Keratinocyte (primary cell): Measurements from ENCODE around the gene GOSR1. TPM values are rescaled to one million over a fixed set of nuclear protein-coding genes. Genes with fewer than 3 reads are reported as not detected.

ENCODE experiments used
- DNase-seq: peaks from one replicate; pipeline ENCODE4 v3.0.0-alpha.2; 2011; ENCODE audit warnings: low read depth, missing footprints, low spot score
- FAIRE-seq: peaks from 2 replicates; lab custom pipeline; 2011; peaks lifted over from hg19 to GRCh38; lab: Jason Lieb, UNC
- H2AFZ ChIP-seq: 2 replicates; pipeline ENCODE4 v1.6.0; 2012; ENCODE audit warnings: low read length, control low read depth, inconsistent platforms; ENCODE audit not compliant: control insufficient read depth
- H3K27ac ChIP-seq: 2 replicates; pipeline ENCODE4 v1.5.1; 2011; ENCODE audit warnings: low read length; ENCODE audit not compliant: control insufficient read depth, insufficient read depth
- H3K27me3 ChIP-seq: 3 replicates; pipeline ENCODE4 v1.6.0; 2011; ENCODE audit warnings: low read length; ENCODE audit not compliant: control insufficient read depth, insufficient read depth; ENCODE audit errors: extremely low read depth
- H3K36me3 ChIP-seq, 2 experiments: 2 replicates in 1 of 2; 3 replicates in 1 of 2; pipeline ENCODE4 v1.5.1; 2011; ENCODE audit warnings: low read length in 2 of 2, mild to moderate bottlenecking in 1 of 2; ENCODE audit not compliant: control insufficient read depth in 2 of 2, insufficient read depth in 2 of 2; ENCODE audit errors: extremely low read depth in 1 of 2
- H3K4me1 ChIP-seq: 3 replicates; pipeline ENCODE4 v1.5.1; 2011; ENCODE audit warnings: low read length; ENCODE audit not compliant: control insufficient read depth, insufficient read depth; ENCODE audit errors: extremely low read depth
- H3K4me2 ChIP-seq: 3 replicates; pipeline ENCODE4 v1.6.0; 2011; ENCODE audit warnings: low read depth, low read length; ENCODE audit not compliant: control insufficient read depth, insufficient read depth; ENCODE audit errors: extremely low read depth
- H3K4me3 ChIP-seq, 3 experiments: fragments of 200-600 bp in 1 of 3; sonication (generic) in 1 of 3; 2 replicates in 2 of 3; 3 replicates in 1 of 3; pipeline ENCODE4 v1.5.1; 2011 to 2016; ENCODE audit warnings: low read length in 3 of 3, mild to moderate bottlenecking in 3 of 3, control low read depth in 2 of 3, inconsistent platforms in 1 of 3, low read depth in 1 of 3, mixed read lengths in 1 of 3, mixed run types in 1 of 3, moderate library complexity in 1 of 3; ENCODE audit not compliant: control insufficient read depth in 2 of 3, insufficient read depth in 2 of 3; ENCODE audit errors: extremely low read depth in 1 of 3
- H3K79me2 ChIP-seq: 2 replicates; pipeline ENCODE4 v1.6.0; 2012; ENCODE audit warnings: low read length; ENCODE audit not compliant: control insufficient read depth, insufficient read depth
- H3K9ac ChIP-seq: 3 replicates; pipeline ENCODE4 v1.6.0; 2011; ENCODE audit warnings: low read length; ENCODE audit not compliant: control insufficient read depth, insufficient read depth; ENCODE audit errors: extremely low read depth
- H3K9me1 ChIP-seq: 3 replicates; pipeline ENCODE4 v1.6.0; 2011; ENCODE audit warnings: low read length; ENCODE audit not compliant: control insufficient read depth, insufficient read depth; ENCODE audit errors: extremely low read depth
- H3K9me3 ChIP-seq: 2 replicates; pipeline ENCODE4 v1.5.1; 2012; ENCODE audit warnings: low read depth, low read length; ENCODE audit not compliant: control insufficient read depth
- H4K20me1 ChIP-seq: 3 replicates; pipeline ENCODE4 v1.6.0; 2011; ENCODE audit warnings: low read length; ENCODE audit not compliant: control insufficient read depth, insufficient read depth; ENCODE audit errors: extremely low read depth
- CTCF ChIP-seq, 3 experiments: IDR thresholded peaks in 1 of 3; conservative IDR thresholded peaks in 1 of 3; optimal IDR thresholded peaks in 1 of 3; 2 replicates in 2 of 3; 3 replicates in 1 of 3; pipeline versions ENCODE3 to v1.5.1; 2011; ENCODE audit warnings: low read length in 3 of 3, mild to moderate bottlenecking in 3 of 3, moderate library complexity in 2 of 3, control low read depth in 1 of 3, inconsistent platforms in 1 of 3; ENCODE audit not compliant: insufficient read depth in 2 of 3; ENCODE audit errors: extremely low read depth in 1 of 3
- EZH2 ChIP-seq: IDR thresholded peaks from one replicate; pipeline ENCODE4 v1.6.1; 2012; ENCODE audit warnings: inconsistent platforms, mild to moderate bottlenecking, low read length, moderate library complexity
- dilution Hi-C: fragments of 300-500 bp; cut with MboI; formaldehyde crosslinking; loops from one replicate; pipeline ENCODE4 v1.7.0; 2020; ENCODE audit warnings: low sequenced_read_pairs; ENCODE audit not compliant: extremely low pct_ligation_motif_present
- polyA minus RNA-seq, 3 experiments: library from RNA; depleted of rRNA, polyadenylated mRNA; stranded (reverse); fragments of >200 nt; gene quantifications; 1 replicate in 1 of 3; 2 replicates in 1 of 3; 3 replicates in 1 of 3; pipeline ENCODE4 v1.2.3, GENCODE V29; 2011
- polyA plus RNA-seq, 5 experiments: library from polyadenylated mRNA; depleted of rRNA in 3 of 5; stranded (reverse) in 3 of 5; stranded (forward) in 1 of 5; unstranded in 1 of 5; fragments of >200 nt; gene quantifications; 1 replicate in 1 of 5; 2 replicates in 3 of 5; 3 replicates in 1 of 5; pipeline versions ENCODE4 v1.2.1 to v1.2.3, GENCODE V29; 2011 to 2012; ENCODE audit warnings: missing spikeins in 2 of 5, low read depth in 1 of 5, low replicate concordance in 1 of 5

The GOSR1 gene
- polyA plus RNA-seq = 17.3 to 32.6 TPM (median 24.5 TPM) in 3 replicates
- 47.2 TPM for polyA plus RNA-seq (2011; ENCODE audit: low read depth)
- 16.2 and 26.6 TPM in 2 replicates for polyA plus RNA-seq (2011; cell fraction: cytosol; rRNA removed)
- 21.7 and 31.3 TPM in 2 replicates for polyA plus RNA-seq (2011; cell fraction: nucleus; rRNA removed)
- 25.4 and 32.3 TPM in 2 replicates for polyA plus RNA-seq (2012; ENCODE audit: low replicate concordance)
- 10.5 to 52.7 TPM (median 16.9 TPM) in 3 replicates for polyA minus RNA-seq
- 10.9 TPM for polyA minus RNA-seq (2011; cell fraction: cytosol; rRNA and poly(A)+ RNA removed)
- 10.7 and 27.8 TPM in 2 replicates for polyA minus RNA-seq (2011; cell fraction: nucleus; rRNA and poly(A)+ RNA removed)

DNA sequence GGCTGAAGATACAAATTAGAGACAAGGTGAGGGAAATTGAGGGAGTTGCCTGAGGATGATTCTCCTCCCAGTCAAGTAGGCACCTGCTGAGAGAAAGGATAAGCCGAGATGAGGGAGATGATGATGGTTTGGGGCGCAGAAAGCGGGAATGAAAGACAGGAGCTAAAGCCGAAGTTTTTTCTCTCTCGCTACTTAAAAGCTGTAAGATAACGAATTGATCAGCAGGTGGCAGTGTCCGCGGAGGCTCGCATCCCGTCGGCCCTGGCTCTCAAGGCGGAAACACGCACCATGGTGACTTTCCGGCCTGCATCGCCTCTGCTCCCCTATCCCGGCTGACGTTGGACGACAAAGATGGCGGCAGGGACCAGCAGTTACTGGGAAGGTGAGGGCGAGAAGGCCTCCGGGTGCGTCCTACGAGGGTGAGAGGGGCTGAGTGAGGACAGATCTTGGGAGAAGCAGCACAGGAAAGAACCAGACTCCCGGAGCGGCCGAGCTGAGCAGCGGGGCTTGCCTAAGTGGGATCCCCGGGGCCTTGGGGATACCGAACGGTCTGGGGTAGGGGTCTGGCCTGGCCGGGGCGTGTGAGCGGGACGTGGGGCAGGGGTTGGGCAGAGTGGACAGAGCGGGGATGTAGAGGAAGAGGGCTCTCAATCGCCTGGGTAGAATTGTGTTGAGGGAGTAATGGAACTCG is at the start of gene GOSR1:
GOSR1 (plus strand) TSS at position 326 of the 691 bp plus-strand sequence; CDS start at position 352, 26 bp downstream.
- Histone ChIP-seq H3K4me1 (peaks cover 14% of the 10 kb centered on the region), H3K9me3 (no peaks in the 10 kb centered on the region), H3K79me2 (peaks cover 30% of the 10 kb centered on the region), H3K4me3 (peak within 1 kb of the TSS; percentile 82 to 92 (median 83)), H3K9me1 (no peaks in the 10 kb centered on the region), H3K27ac (peak within 1 kb of the TSS; percentile 91), H3K9ac (peak within 1 kb of the TSS; percentile 96), H2AFZ (peak within 1 kb of the TSS; percentile 92), H4K20me1 (no peaks in the 10 kb centered on the region), H3K4me2 (peak within 1 kb of the TSS; percentile 91), H3K27me3 (no peaks in the 10 kb centered on the region), H3K36me3 (peaks cover 0 to 5% of the 10 kb centered on the region in 2 experiments)
- TF ChIP-seq EZH2 (no peak), CTCF (optimal IDR thresholded peaks at IDR 0.05 in 1 of 3, IDR thresholded peaks at IDR 0.05 in 1 of 3, conservative IDR thresholded peaks at IDR 0.05 in 1 of 3; ENCODE audit: extremely low read depth in 1 of 3, insufficient read depth in 2 of 3, low read length in 3 of 3) (peak; percentile 85 to 95 (median 86))
- FAIRE-seq (peak; percentile 83), DNase-seq (peak; percentile 32)
- dilution Hi-C loops = no loop called here

DNA sequence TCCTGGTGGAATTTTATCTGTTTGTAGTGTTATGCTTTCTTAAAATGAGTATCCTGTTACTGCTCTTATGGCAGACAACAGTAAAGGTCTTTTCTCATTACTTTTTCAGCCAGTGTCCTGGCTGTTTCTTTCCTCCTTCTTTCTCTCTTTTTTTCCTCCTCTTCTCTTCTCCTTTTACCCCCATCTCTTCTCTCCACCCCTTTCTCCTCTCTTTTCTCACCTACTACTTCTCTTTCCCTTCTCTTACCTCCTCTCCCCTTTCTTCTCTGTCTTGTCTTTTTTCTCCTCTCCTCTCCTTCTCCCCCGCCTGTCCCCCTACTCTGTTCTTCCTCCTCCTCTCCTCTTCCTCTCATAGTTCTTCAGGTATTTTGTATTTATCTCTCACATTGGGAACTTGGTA is 49.6 kb upstream of the GOSR1 start:
- H3K4me2 ChIP-seq = no peak overlapping the region
- no peak for DNase-seq
- no peak for FAIRE-seq
- H2AFZ ChIP-seq = no peak overlapping the region
- dilution Hi-C loops = no loop called here
- TF ChIP-seq CTCF (optimal IDR thresholded peaks at IDR 0.05 in 1 of 3, IDR thresholded peaks at IDR 0.05 in 1 of 3, conservative IDR thresholded peaks at IDR 0.05 in 1 of 3; ENCODE audit: extremely low read depth in 1 of 3, insufficient read depth in 2 of 3, low read length in 3 of 3) (no peak), EZH2 (no peak)
- H3K27me3 ChIP-seq = no peaks in the 10 kb centered on the region
- H3K4me3 ChIP-seq = no peak overlapping the region
- no peaks in the 10 kb centered on the region for H3K79me2 ChIP-seq
- H3K36me3 ChIP-seq = no peaks in the 10 kb centered on the region
- no peak overlapping the region for H3K27ac ChIP-seq
- no peaks in the 10 kb centered on the region for H3K9me3 ChIP-seq
- H4K20me1 ChIP-seq = no peaks in the 10 kb centered on the region
- no peaks in the 10 kb centered on the region for H3K4me1 ChIP-seq
- H3K9me1 ChIP-seq = no peaks in the 10 kb centered on the region
- H3K9ac ChIP-seq = no peak overlapping the region
